HEK293 (cell line): ENCODE data around the gene FAM120B.
A peak's percentile ranks its signal among the peaks of the same experiment; 100 is the strongest.

Experiments
- CTCF ChIA-PET: fragments of 350-600 bp; formaldehyde crosslinking; extraction: SDS; loops from one replicate; lab custom pipeline; 2021; ENCODE audit warnings: antibody characterized with exemption; lab: Yijun Ruan, JAX
- POLR2A ChIA-PET: fragments of 300-600 bp; formaldehyde crosslinking; extraction: SDS; loops from one replicate; lab custom pipeline; 2020; ENCODE audit warnings: antibody characterized with exemption, inconsistent platforms; lab: Yijun Ruan, JAX
- H3K27ac ChIP-seq: fragments of 200-500 bp; sonication (Bioruptor generic); 2 replicates; pipeline ENCODE4 v1.5.1; 2014; ENCODE audit warnings: low read depth, low read length, control low read depth, inconsistent platforms; ENCODE audit errors: extremely low read depth
- H3K36me3 ChIP-seq, 2 experiments: fragments of 200-500 bp in 1 of 2; sonication (Bioruptor generic) in 1 of 2; 1 replicate in 1 of 2; 2 replicates in 1 of 2; pipeline ENCODE4 v1.5.1; 2014 to 2017; ENCODE audit warnings: inconsistent platforms in 2 of 2, low read length in 2 of 2; ENCODE audit not compliant: control insufficient read depth in 2 of 2, insufficient read depth in 1 of 2
- H3K4me1 ChIP-seq: fragments of 200-500 bp; sonication (Bioruptor generic); 2 replicates; pipeline ENCODE4 v1.5.1; 2014; ENCODE audit warnings: mild to moderate bottlenecking, low read length, inconsistent platforms; ENCODE audit not compliant: control insufficient read depth, insufficient read depth
- H3K4me3 ChIP-seq: 2 replicates; pipeline ENCODE4 v1.5.1; 2011; ENCODE audit warnings: low read depth, mild to moderate bottlenecking, control low read depth, low read length, moderate library complexity
- H3K9me3 ChIP-seq: fragments of 200-500 bp; sonication (Bioruptor generic); 2 replicates; pipeline ENCODE4 v1.5.1; 2014; ENCODE audit warnings: low read depth, low read length, inconsistent platforms; ENCODE audit not compliant: control insufficient read depth, insufficient read depth
- CTCF ChIP-seq: fragments of 450-650 bp; formaldehyde crosslinking; IDR thresholded peaks from 2 replicates; pipeline ENCODE4 v1.5.1; 2016; ENCODE audit warnings: missing biosample characterization, missing genetic modification characterization
- FEZF1 ChIP-seq: fragments of 450-650 bp; formaldehyde crosslinking; IDR thresholded peaks from 2 replicates; pipeline ENCODE4 v1.5.1; 2016; ENCODE audit warnings: missing biosample characterization, missing genetic modification characterization
- HIC1 ChIP-seq: fragments of 450-650 bp; formaldehyde crosslinking; IDR thresholded peaks from 2 replicates; pipeline ENCODE4 v1.5.1; 2016; ENCODE audit warnings: missing biosample characterization, missing genetic modification characterization
- IKZF3 ChIP-seq: fragments of 450-650 bp; IDR thresholded peaks from 2 replicates; pipeline ENCODE4 v1.5.0; 2018; ENCODE audit warnings: missing biosample characterization, mild to moderate bottlenecking, missing genetic modification characterization, moderate library complexity
- KLF1 ChIP-seq: fragments of 450-650 bp; formaldehyde crosslinking; IDR thresholded peaks from 2 replicates; pipeline ENCODE4 v1.5.1; 2016; ENCODE audit warnings: missing biosample characterization, missing genetic modification characterization
- KLF17 ChIP-seq: fragments of 450-650 bp; formaldehyde crosslinking; IDR thresholded peaks from 2 replicates; pipeline ENCODE4 v1.5.1; 2016; ENCODE audit warnings: missing biosample characterization, missing genetic modification characterization
- KLF9 ChIP-seq: fragments of 450-650 bp; formaldehyde crosslinking; IDR thresholded peaks from 2 replicates; pipeline ENCODE4 v1.5.1; 2016; ENCODE audit warnings: missing biosample characterization, missing genetic modification characterization, low read depth
- PATZ1 ChIP-seq: fragments of 450-650 bp; formaldehyde crosslinking; IDR thresholded peaks from 2 replicates; pipeline ENCODE4 v1.5.1; 2016; ENCODE audit warnings: missing biosample characterization, missing genetic modification characterization
- SCRT2 ChIP-seq: fragments of 450-650 bp; formaldehyde crosslinking; IDR thresholded peaks from 2 replicates; pipeline ENCODE4 v1.5.1; 2016; ENCODE audit warnings: missing biosample characterization, missing genetic modification characterization
- SP7 ChIP-seq: fragments of 450-650 bp; formaldehyde crosslinking; IDR thresholded peaks from 2 replicates; pipeline ENCODE4 v1.5.1; 2016; ENCODE audit warnings: missing biosample characterization, missing genetic modification characterization
- TCF7L2 ChIP-seq: IDR thresholded peaks from 2 replicates; pipeline ENCODE4 v1.6.1; 2011; ENCODE audit warnings: low read depth, mild to moderate bottlenecking, inconsistent platforms, low read length, moderate library complexity, borderline replicate concordance
- WT1 ChIP-seq: fragments of 450-650 bp; formaldehyde crosslinking; IDR thresholded peaks from 2 replicates; pipeline ENCODE4 v1.5.1; 2016; ENCODE audit warnings: missing biosample characterization, missing genetic modification characterization
- ZBTB8A ChIP-seq: fragments of 450-650 bp; formaldehyde crosslinking; IDR thresholded peaks from 2 replicates; pipeline ENCODE4 v1.5.1; 2016; ENCODE audit warnings: missing biosample characterization, missing genetic modification characterization
- ZFHX2 ChIP-seq: fragments of 450-650 bp; formaldehyde crosslinking; conservative IDR thresholded peaks from 2 replicates; pipeline ENCODE4 v1.5.1; 2016; ENCODE audit warnings: missing biosample characterization, missing genetic modification characterization
- ZNF2 ChIP-seq: fragments of 450-650 bp; formaldehyde crosslinking; IDR thresholded peaks from 2 replicates; pipeline ENCODE4 v1.5.1; 2016; ENCODE audit warnings: missing biosample characterization, missing genetic modification characterization
- ZNF239 ChIP-seq: fragments of 450-650 bp; formaldehyde crosslinking; IDR thresholded peaks from 2 replicates; pipeline ENCODE4 v1.5.1; 2016; ENCODE audit warnings: missing biosample characterization, missing genetic modification characterization
- ZNF341 ChIP-seq: fragments of 450-650 bp; formaldehyde crosslinking; IDR thresholded peaks from 2 replicates; pipeline ENCODE4; 2016; ENCODE audit warnings: low read depth, missing biosample characterization, missing genetic modification characterization
- ZNF394 ChIP-seq: fragments of 450-650 bp; formaldehyde crosslinking; IDR thresholded peaks from 2 replicates; pipeline ENCODE4 v1.5.1; 2016; ENCODE audit warnings: missing biosample characterization, missing genetic modification characterization, mild to moderate bottlenecking, moderate library complexity, borderline replicate concordance
- ZNF488 ChIP-seq: fragments of 450-650 bp; formaldehyde crosslinking; IDR thresholded peaks from 2 replicates; pipeline ENCODE4 v1.5.1; 2016; ENCODE audit warnings: missing biosample characterization, missing genetic modification characterization
- ZNF501 ChIP-seq: fragments of 450-650 bp; formaldehyde crosslinking; IDR thresholded peaks from 2 replicates; pipeline ENCODE4 v1.5.1; 2016; ENCODE audit warnings: missing biosample characterization, missing genetic modification characterization
- ZNF585B ChIP-seq: fragments of 450-650 bp; formaldehyde crosslinking; IDR thresholded peaks from 2 replicates; pipeline ENCODE4 v1.5.1; 2016; ENCODE audit warnings: missing biosample characterization, missing genetic modification characterization
- ZNF623 ChIP-seq: fragments of 450-650 bp; formaldehyde crosslinking; IDR thresholded peaks from 2 replicates; pipeline ENCODE4 v1.5.1; 2016; ENCODE audit warnings: missing biosample characterization, missing genetic modification characterization
- ZNF624 ChIP-seq: fragments of 450-650 bp; formaldehyde crosslinking; IDR thresholded peaks from 2 replicates; pipeline ENCODE4 v1.5.1; 2017; ENCODE audit warnings: missing biosample characterization, missing genetic modification characterization
- ZNF645 ChIP-seq: fragments of 450-650 bp; formaldehyde crosslinking; IDR thresholded peaks from 2 replicates; pipeline ENCODE4; 2016; ENCODE audit warnings: missing biosample characterization, missing genetic modification characterization
- ZNF76 ChIP-seq: fragments of 450-650 bp; formaldehyde crosslinking; IDR thresholded peaks from 2 replicates; pipeline ENCODE4; 2016; ENCODE audit warnings: low read depth, missing biosample characterization, missing genetic modification characterization, borderline replicate concordance
- ZNF792 ChIP-seq: fragments of 450-650 bp; formaldehyde crosslinking; IDR thresholded peaks from 2 replicates; pipeline ENCODE4 v1.5.1; 2016; ENCODE audit warnings: missing biosample characterization, missing genetic modification characterization
- TF ChIP-seq, protein P1 (sequence below): fragments of 450-650 bp; formaldehyde crosslinking; IDR thresholded peaks from 2 replicates; pipeline ENCODE4 v1.5.1; 2017; ENCODE audit warnings: missing biosample characterization, mild to moderate bottlenecking, missing genetic modification characterization, moderate library complexity

FAM120B gene

GRCh38 chr6:170438402-170438753 lies 131.8 kb downstream of the FAM120B start:
- ChIA-PET CTCF (interaction anchor here (0.6 to 2.0 kb wide), 4 partner anchors 13 to 189 kb away, joined by 3 to 7 read pairs (median 4); no protein-coding TSS in a partner anchor), POLR2A (interaction anchor here (0.6 to 0.9 kb wide), 5 partner anchors 9 to 132 kb away, joined by 3 to 4 read pairs (median 3); partner anchors contain the start of gene FAM120B)
- Histone ChIP-seq H3K27ac (no peak overlapping the region; the same call in 1 of the 2 replicates), H3K4me1 (peaks cover 4% of the 10 kb centered on the region; the same call in 1 of the 2 replicates), H3K4me3 (peak overlapping the region; percentile 2), H3K36me3 (no peaks in the 10 kb centered on the region), H3K9me3 (no peaks in the 10 kb centered on the region)
- TF ChIP-seq ZBTB8A (peak; percentile 96), ZNF394 (peak; percentile 48; the same call in 1 of the 2 replicates), CTCF (peak; percentile 43; the same call in 1 of the 2 replicates), ZFHX2 (tag by site-specific recombination) (peak; percentile 76), ZNF488 (tag by site-specific recombination) (peak; percentile 82), WT1 (tag by site-specific recombination) (peak; percentile 70), IKZF3 (peak; percentile 54; the same call in 1 of the 2 replicates), ZNF341 (0 out of 2 replicates have a peak, but pooled peaks have one; percentile 23), KLF17 (tag by site-specific recombination) (peak; percentile 86), ZNF76 (tag by site-specific recombination) (peak; percentile 38; the same call in 1 of the 2 replicates), FEZF1 (tag by site-specific recombination) (0 out of 2 replicates have a peak, but pooled peaks have one; percentile 32), SCRT2 (tag by site-specific recombination) (peak; percentile 77), ZNF624 (tag by site-specific recombination) (no peak), ZNF239 (tag by site-specific recombination) (no peak), ZNF792 (no peak), ZNF585B (tag by site-specific recombination) (no peak), ZNF645 (tag by site-specific recombination) (no peak), SP7 (tag by site-specific recombination) (peak; percentile 83), KLF9 (tag by site-specific recombination) (peak; percentile 78), PATZ1 (tag by site-specific recombination) (peak; percentile 49; the same call in 1 of the 2 replicates), KLF1 (tag by site-specific recombination) (peak; percentile 95), ZNF2 (tag by site-specific recombination) (0 out of 2 replicates have a peak, but pooled peaks have one; percentile 28), ZNF501 (tag by site-specific recombination) (0 out of 2 replicates have a peak, but pooled peaks have one; percentile 39), ZNF623 (tag by site-specific recombination) (no peak), HIC1 (tag by site-specific recombination) (0 out of 2 replicates have a peak, but pooled peaks have one; percentile 26), TCF7L2 (peak; percentile 68; the same call in 1 of the 2 replicates)
- TF ChIP-seq, protein P1, sequence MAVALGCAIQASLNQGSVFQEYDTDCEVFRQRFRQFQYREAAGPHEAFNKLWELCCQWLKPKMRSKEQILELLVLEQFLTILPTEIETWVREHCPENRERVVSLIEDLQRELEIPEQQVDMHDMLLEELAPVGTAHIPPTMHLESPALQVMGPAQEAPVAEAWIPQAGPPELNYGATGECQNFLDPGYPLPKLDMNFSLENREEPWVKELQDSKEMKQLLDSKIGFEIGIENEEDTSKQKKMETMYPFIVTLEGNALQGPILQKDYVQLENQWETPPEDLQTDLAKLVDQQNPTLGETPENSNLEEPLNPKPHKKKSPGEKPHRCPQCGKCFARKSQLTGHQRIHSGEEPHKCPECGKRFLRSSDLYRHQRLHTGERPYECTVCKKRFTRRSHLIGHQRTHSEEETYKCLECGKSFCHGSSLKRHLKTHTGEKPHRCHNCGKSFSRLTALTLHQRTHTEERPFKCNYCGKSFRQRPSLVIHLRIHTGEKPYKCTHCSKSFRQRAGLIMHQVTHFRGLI (tag by site-specific recombination): no peak
